GM12873 (cell line): ENCODE data around the gene CELSR2.

Experiments used
- TF ChIP-seq, protein P1 (sequence below): IDR thresholded peaks from 2 replicates; pipeline ENCODE4 v1.5.1; 2012; ENCODE audit warnings: low read depth, mild to moderate bottlenecking, moderate library complexity, low read length, control low read depth; ENCODE audit not compliant: insufficient read depth; ENCODE audit errors: missing control alignments

CELSR2 gene

DNA sequence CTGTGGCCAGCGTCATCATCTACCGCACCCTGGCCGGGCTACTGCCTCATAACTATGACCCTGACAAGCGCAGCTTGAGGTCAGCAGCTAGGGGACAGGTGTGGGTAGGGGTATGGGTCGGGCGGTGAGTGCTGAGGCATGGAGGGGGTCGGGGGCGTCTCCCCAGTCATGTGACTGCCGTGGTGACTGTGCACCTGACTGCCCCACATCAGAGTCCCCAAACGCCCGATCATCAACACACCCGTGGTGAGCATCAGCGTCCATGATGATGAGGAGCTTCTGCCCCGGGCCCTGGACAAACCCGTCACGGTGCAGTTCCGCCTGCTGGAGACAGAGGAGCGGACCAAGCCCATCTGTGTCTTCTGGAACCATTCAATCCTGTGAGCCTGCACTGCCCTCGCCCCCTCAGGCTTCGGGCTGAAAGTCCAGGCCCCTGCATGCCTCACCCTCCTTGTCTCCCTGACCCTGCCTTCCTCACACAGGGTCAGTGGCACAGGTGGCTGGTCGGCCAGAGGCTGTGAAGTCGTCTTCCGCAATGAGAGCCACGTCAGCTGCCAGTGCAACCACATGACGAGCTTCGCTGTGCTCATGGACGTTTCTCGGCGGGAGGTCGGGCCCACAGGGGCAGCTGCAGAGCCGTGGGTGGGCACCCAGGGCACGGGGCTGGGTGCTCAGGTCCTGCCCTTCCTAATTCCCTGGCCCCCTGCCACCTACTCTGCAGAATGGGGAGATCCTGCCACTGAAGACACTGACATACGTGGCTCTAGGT, 20.1 kb downstream of the CELSR2 start:
- TF ChIP-seq, protein P1, sequence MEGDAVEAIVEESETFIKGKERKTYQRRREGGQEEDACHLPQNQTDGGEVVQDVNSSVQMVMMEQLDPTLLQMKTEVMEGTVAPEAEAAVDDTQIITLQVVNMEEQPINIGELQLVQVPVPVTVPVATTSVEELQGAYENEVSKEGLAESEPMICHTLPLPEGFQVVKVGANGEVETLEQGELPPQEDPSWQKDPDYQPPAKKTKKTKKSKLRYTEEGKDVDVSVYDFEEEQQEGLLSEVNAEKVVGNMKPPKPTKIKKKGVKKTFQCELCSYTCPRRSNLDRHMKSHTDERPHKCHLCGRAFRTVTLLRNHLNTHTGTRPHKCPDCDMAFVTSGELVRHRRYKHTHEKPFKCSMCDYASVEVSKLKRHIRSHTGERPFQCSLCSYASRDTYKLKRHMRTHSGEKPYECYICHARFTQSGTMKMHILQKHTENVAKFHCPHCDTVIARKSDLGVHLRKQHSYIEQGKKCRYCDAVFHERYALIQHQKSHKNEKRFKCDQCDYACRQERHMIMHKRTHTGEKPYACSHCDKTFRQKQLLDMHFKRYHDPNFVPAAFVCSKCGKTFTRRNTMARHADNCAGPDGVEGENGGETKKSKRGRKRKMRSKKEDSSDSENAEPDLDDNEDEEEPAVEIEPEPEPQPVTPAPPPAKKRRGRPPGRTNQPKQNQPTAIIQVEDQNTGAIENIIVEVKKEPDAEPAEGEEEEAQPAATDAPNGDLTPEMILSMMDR = no peak

DNA sequence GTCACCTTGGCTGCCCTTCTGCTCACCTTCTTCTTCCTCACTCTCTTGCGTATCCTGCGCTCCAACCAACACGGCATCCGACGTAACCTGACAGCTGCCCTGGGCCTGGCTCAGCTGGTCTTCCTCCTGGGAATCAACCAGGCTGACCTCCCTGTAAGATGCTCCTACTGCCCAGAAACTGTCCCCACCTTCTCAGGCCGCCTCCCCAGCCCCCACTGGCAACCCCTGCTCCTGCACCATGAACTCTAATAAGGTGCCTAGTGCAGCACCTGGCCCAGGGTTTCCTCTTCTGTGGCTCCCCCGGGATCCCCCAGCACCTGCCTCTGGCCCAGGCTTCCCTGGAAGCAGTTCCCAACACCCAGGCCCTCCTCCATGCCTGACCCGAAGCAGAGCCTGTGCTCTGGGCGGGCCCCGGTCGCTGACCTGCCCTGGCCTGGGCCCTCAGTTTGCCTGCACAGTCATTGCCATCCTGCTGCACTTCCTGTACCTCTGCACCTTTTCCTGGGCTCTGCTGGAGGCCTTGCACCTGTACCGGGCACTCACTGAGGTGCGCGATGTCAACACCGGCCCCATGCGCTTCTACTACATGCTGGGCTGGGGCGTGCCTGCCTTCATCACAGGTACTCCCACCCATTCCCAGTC, 20.8 kb downstream of the CELSR2 start:
- TF ChIP-seq, protein P1 = no peak

- TF ChIP-seq, protein P1 = no peak
These were observed 21.4 kb downstream of the CELSR2 start for GRCh38 chr1:109270623-109271317.

GRCh38 chr1:109271458-109271857, 22.1 kb downstream of the CELSR2 start:
- TF ChIP-seq, protein P1 = no peak

DNA sequence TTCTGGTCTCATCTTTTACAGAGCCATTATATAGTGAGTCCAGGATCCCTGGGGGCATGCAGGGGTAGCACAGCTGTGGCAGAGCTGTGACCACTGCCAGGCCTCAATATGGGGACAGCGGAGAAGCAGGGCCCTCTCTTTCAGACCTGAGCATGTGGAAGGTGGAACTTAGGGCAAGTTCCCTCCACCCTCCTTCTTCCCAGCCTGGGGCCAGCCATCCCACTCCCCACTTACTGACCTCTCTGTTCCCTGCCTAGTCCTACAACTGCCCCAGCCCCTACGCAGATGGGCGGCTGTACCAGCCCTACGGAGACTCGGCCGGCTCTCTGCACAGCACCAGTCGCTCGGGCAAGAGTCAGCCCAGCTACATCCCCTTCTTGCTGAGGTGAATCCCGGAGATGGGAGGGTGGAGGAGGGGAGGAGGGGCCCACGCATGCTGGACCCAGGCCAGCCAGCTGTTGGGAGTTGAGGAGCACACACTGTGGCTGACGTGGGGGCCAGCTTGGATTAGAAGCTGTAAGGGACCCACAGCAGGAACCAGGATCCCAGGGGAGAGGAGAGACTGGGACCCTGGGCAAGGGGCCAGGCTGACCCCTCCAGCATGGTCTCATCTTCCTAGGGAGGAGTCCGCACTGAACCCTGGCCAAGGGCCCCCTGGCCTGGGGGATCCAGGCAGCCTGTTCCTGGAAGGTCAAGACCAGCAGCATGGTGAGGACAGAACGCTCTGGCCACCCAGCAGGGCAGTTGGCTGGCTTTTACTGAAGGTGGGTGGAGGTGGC, 22.9 kb downstream of the CELSR2 start:
- TF ChIP-seq, protein P1 = no peak

DNA sequence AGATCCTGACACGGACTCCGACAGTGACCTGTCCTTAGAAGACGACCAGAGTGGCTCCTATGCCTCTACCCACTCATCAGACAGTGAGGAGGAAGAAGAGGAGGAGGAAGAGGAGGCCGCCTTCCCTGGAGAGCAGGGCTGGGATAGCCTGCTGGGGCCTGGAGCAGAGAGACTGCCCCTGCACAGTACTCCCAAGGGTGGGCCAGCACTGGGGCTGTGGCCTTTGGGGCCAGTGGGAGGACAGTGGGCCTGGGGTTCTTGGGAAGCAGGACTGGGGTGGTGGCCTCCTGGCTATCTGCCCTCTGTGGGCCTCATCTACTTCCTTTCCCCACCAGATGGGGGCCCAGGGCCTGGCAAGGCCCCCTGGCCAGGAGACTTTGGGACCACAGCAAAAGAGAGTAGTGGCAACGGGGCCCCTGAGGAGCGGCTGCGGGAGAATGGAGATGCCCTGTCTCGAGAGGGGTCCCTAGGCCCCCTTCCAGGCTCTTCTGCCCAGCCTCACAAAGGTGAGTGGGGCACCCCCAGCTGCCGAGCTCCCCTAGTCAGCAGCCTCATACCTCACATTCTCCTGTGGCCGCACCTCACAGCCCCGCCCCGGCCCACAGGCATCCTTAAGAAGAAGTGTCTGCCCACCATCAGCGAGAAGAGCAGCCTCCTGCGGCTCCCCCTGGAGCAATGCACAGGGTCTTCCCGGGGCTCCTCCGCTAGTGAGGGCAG, 23.6 kb downstream of the CELSR2 start:
- TF ChIP-seq, protein P1 = no peak
